Calu3 (cell line): Measurements from ENCODE around the gene MED12. TPM values are rescaled to one million over a fixed set of nuclear protein-coding genes. Genes with fewer than 3 reads are reported as not detected.

ENCODE experiments used
- BruUV-seq: library from RNA; stranded (reverse); fragments of 400-500 nt; replicated peaks from 2 replicates; lab custom pipeline; 2021; lab: Mats Ljungman, UMichigan
- CTCF ChIA-PET: fragments of 300-600 bp; sonication (Branson Sonifier 250); formaldehyde crosslinking; loops from one replicate; lab custom pipeline; 2022; ENCODE audit warnings: antibody characterized with exemption; lab: Charles Lee
- DNase-seq: peaks from one replicate; pipeline ENCODE4 v3.0.0; 2022
- H3K27ac Mint-ChIP-seq: one replicate; pipeline ENCODE4 v1.8.0; 2022; ENCODE audit warnings: mixed read lengths; ENCODE audit not compliant: unreplicated experiment
- H3K27me3 Mint-ChIP-seq: one replicate; pipeline ENCODE4 v1.8.0; 2022; ENCODE audit warnings: mixed read lengths; ENCODE audit not compliant: unreplicated experiment
- H3K36me3 Mint-ChIP-seq: one replicate; pipeline ENCODE4 v1.8.0; 2022; ENCODE audit warnings: mild to moderate bottlenecking, moderate library complexity, mixed read lengths; ENCODE audit not compliant: insufficient read depth, unreplicated experiment
- H3K4me1 Mint-ChIP-seq: one replicate; pipeline ENCODE4 v1.8.0; 2022; ENCODE audit warnings: mild to moderate bottlenecking, low read depth, mixed read lengths; ENCODE audit not compliant: unreplicated experiment
- H3K4me3 Mint-ChIP-seq: one replicate; pipeline ENCODE4 v1.8.0; 2022; ENCODE audit warnings: mild to moderate bottlenecking, low read depth, moderate library complexity, mixed read lengths; ENCODE audit not compliant: unreplicated experiment
- H3K9me3 Mint-ChIP-seq: one replicate; pipeline ENCODE4 v1.8.0; 2022; ENCODE audit warnings: low read depth, mixed read lengths; ENCODE audit not compliant: unreplicated experiment
- intact Hi-C: fragments of 100-400 bp; cut with micrococcal nuclease; formaldehyde crosslinking; loops from one replicate; pipeline ENCODE4 v1.10.0; 2022; ENCODE audit not compliant: unreplicated experiment
- total RNA-seq: library from RNA; stranded (reverse); gene quantifications from 2 replicates; pipeline ENCODE4 v1.2.3, GENCODE V29; 2022
- TF ChIP-seq, protein P1 (sequence below): fragments of 200-600 bp; IDR thresholded peaks from one replicate; pipeline ENCODE4 v1.8.0; 2022; ENCODE audit warnings: antibody characterized with exemption; ENCODE audit not compliant: unreplicated experiment

The MED12 gene
- total RNA-seq, 1 experiment from 2014 or later, result 56.2 TPM

DNA sequence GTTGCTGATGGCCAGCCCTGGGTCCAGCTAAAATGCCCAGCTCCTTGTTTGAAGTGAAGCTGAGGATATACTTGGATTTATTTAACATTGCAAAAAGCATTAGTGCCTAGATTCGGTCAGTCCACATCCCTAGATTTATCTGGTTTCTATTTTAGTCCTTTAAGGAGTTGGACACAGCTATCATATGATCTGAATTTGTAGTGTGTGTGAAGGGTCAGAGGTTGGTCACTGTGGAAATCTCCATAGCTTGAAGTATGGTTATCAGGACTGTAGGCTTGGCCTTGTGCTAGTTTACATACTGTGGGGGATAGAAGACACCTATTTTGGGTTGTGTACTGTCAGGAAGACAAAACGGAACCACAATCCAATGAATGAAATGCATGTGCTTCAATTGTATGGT is 55.0 kb downstream of the MED12 start:
- intact Hi-C loops, result loop anchor here (10.0 kb wide), 1 partner anchor 409 kb away; no protein-coding TSS in a partner anchor
- no peak for DNase-seq
- Mint-ChIP-seq H3K4me3 (no peak overlapping the region), H3K36me3 (peaks cover 4% of the 10 kb centered on the region), H3K4me1 (no peaks in the 10 kb centered on the region), H3K27me3 (peaks cover 21% of the 10 kb centered on the region), H3K27ac (no peak overlapping the region), H3K9me3 (no peaks in the 10 kb centered on the region)
- TF ChIP-seq, protein P1, sequence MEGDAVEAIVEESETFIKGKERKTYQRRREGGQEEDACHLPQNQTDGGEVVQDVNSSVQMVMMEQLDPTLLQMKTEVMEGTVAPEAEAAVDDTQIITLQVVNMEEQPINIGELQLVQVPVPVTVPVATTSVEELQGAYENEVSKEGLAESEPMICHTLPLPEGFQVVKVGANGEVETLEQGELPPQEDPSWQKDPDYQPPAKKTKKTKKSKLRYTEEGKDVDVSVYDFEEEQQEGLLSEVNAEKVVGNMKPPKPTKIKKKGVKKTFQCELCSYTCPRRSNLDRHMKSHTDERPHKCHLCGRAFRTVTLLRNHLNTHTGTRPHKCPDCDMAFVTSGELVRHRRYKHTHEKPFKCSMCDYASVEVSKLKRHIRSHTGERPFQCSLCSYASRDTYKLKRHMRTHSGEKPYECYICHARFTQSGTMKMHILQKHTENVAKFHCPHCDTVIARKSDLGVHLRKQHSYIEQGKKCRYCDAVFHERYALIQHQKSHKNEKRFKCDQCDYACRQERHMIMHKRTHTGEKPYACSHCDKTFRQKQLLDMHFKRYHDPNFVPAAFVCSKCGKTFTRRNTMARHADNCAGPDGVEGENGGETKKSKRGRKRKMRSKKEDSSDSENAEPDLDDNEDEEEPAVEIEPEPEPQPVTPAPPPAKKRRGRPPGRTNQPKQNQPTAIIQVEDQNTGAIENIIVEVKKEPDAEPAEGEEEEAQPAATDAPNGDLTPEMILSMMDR, result no peak
- CTCF ChIA-PET, result no interaction called here
- BruUV-seq, result no TSS peak

DNA sequence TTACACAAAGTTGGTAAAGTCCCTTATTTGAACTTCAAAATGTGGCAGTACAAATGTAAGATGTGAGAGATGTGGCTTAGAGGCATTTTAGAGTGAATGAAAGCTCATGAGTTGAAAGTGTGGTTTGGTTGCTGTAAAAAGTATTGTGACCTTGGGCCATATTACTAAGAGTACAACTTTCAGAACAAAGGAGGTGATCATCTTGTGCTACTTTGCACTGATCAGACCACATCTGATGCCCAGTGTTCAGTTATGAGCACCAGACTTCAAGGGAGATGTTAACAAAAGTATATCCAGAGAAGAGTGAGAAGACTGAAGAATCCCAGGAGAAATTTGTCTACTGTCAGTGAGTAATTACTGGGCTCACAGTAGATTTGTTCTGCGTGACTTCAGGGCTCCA is 56.4 kb downstream of the MED12 start:
- CTCF ChIA-PET, result interaction anchor here (0.6 kb wide), 1 partner anchor 225 kb away, joined by 5 read pairs; no protein-coding TSS in a partner anchor
- Mint-ChIP-seq H3K9me3 (no peaks in the 10 kb centered on the region), H3K4me3 (no peak overlapping the region), H3K27ac (no peak overlapping the region), H3K27me3 (peaks cover 21% of the 10 kb centered on the region), H3K4me1 (no peaks in the 10 kb centered on the region), H3K36me3 (peaks cover 4% of the 10 kb centered on the region)
- BruUV-seq, result no TSS peak
- TF ChIP-seq, protein P1, result no peak
- no peak for DNase-seq
- intact Hi-C loops, result loop anchor here (5.0 to 10.0 kb wide), 2 partner anchors 77 to 410 kb away; partner anchors contain the start of gene FOXO4

DNA sequence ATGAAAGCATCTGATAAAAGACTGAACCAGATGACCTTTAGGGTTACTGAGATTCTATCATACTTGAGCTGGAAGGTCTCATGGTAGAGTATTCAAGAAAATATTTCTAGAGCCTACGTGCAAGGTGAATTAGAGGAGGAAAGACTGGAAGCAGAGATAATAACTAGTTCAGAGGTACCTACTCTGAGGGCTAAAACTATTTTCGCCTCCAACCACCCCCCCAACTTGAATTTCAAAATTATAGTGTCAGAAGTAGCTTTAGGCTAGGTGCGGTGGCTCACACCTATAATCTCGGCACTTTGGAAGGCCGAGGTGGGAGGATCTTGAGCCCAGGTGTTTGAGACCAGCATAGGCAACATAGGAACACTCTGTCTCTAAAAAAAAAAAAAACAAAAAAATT is 57.1 kb downstream of the MED12 start:
- H3K27me3 Mint-ChIP-seq, result peaks cover 21% of the 10 kb centered on the region
- DNase-seq, result no peak
- peaks cover 4% of the 10 kb centered on the region for H3K36me3 Mint-ChIP-seq
- no TSS peak for BruUV-seq
- TF ChIP-seq, protein P1, result no peak
- no peaks in the 10 kb centered on the region for H3K4me1 Mint-ChIP-seq
- no peaks in the 10 kb centered on the region for H3K9me3 Mint-ChIP-seq
- H3K27ac Mint-ChIP-seq, result no peak overlapping the region
- intact Hi-C loops, result loop anchor here (5.0 to 10.0 kb wide), 2 partner anchors 78 to 411 kb away; partner anchors contain the start of gene FOXO4
- CTCF ChIA-PET, result no interaction called here
- H3K4me3 Mint-ChIP-seq, result no peak overlapping the region

DNA sequence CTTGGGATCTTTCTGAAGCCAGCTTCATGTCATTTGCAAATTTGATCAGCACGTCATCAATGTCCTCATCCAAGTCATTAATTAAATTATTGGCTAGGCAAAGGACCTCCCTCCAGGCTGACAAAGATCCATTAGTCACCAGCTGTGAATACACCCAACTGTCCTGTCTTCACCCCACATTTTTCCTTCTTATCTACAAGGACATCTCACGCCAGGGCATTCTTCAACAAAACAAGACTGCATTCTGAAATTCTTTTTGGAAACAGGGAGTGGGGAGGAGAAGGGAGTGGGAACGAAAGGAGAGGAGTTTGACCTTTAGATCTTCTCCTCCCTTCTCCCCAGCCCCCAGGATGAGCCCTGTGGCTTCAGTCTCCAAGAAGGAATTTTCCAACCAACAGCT is 58.9 kb downstream of the MED12 start:
- TF ChIP-seq, protein P1, result no peak
- CTCF ChIA-PET, result no interaction called here
- DNase-seq, result no peak
- BruUV-seq, result no TSS peak
- Mint-ChIP-seq H3K27ac (no peak overlapping the region), H3K4me3 (no peak overlapping the region), H3K4me1 (no peaks in the 10 kb centered on the region), H3K27me3 (peaks cover 21% of the 10 kb centered on the region), H3K9me3 (no peaks in the 10 kb centered on the region), H3K36me3 (peaks cover 8% of the 10 kb centered on the region)
- intact Hi-C loops, result loop anchor here (5.0 to 10.0 kb wide), 2 partner anchors 80 to 413 kb away; partner anchors contain the start of gene FOXO4
